AG08396 (cell line): ENCODE results near the gene AK1.

ENCODE experiments used
- DNase-seq: peaks from one replicate; pipeline ENCODE4 v3.0.0; 2012; ENCODE audit warnings: low spot score, mixed read lengths

Gene AK1

DNA sequence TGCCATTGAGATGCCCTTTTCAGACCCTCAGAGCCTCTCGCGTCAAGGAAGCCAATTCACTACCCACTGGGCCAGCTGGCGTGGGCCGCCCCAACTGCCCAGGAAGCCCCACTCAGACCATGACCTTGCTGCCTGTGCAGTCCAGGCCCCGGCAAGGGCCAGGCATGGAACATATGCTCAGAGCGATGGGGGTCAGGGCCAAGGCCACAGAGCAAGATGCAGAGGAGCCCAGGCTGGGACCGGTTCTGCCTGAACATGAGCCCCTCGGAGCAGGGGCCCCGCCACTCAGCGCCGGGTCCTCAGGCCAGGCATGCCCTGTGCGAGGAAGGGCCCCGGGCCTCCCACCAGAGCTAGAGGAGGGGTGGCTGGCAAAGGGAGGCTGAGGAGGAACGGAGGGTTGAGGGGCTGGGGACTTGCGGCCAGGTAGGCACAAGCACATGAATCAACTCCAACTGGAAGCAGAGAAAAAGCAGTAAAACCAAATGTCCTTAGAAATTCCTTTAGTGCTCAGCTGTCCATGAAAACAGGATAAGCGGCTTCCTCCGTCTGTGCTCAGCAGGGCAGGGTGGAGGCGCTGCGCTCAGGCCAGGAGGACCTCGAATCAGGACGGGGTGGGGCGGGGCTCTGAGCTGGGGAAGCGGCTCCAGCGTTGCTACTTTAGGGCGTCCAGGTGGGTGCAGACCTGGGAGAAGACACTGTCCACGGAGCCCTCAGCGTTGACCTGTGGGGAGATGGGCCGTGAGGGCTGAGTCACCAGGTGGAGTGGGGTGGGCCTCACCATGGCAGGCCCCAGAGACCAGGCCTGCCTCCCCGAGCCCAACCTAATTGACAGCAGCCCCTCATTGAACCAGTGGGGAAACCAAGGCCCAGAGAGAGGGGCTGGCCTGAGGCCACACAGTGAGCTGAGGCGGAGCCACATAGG is 9.9 kb downstream of the AK1 start:
- no peak for DNase-seq

DNA sequence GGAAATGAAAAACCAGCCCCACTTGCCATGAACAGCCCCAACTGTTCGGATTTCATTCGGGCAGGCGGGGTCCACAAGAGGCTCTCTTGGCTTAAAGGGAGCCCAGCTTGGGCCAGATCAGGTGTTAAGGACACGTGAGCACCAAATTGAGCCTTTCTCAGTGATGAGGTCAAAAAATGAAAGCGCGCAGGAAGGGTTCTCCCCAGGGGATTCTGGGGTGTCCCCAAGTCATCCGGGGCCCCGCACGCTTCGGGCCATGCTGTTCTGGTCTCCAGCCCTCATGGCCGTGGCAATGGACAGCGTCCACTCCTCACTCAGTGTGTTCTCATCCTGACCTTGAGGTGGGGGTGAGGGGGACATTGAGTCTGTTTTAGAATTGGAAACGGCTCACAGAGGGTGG is 10.9 kb downstream of the AK1 start:
- DNase-seq = no peak

DNA sequence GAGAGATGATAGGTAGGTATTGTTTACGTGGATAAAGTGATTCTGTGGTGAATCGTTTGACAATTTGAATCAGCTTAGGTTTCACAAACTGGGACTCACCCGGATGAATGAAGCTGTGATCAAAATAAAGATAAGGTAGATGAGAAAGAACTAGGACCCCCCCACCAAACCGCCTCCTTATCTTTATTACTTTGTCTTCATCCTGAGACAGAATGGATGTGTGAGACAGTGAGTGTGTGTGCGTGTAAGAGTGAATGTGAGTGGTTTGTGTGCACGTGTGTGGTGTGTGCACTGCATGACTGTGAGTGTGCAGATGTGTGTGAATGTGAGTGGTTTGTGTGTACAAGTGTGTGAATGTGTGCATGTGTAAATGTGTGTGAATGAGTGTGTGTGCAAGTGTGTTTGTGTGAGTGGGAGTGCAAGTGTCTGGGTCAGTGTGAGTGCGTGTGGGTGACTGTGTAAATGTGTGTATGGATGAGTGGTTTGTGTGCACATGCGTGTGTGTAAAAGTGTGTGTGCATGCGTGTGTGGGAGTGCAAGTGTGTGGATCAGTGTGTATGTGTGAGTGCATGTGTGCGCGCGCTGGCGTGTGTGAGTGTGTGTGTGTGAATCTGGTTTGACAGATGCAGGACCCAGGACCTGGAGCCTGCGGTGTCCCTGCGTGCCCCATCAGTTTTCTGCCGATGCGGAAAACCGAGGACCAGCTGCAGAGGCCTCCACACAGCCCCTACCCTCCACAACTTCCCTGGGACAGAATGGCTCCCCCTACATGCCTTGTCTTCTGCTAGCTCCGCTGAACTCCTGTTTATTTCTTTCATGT is 11.6 kb downstream of the AK1 start:
- no peak for DNase-seq

DNA sequence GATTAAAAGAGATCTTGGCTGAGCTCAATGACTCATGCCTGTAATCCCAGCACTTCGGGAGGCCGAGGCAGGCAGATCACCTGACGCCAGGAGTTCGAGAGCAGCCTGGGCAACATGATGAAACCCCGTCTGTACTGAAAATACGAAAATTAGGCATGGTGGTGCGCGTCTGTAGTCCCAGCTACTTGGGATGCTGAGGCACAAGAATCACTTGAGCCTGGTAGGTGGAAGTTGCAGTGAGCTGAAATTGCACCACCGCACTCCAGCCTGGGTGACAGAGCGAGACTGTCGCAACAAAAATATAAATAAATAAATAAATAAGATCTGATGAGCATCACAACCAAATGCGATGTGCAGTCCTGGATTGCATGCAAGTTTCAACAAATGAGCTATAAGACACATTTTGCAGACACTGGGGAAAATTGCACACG is 14.3 kb downstream of the AK1 start:
- DNase-seq = no peak

GRCh38 chr9:127862075-127863011 is 15.1 kb downstream of the AK1 start:
- no peak for DNase-seq

DNA sequence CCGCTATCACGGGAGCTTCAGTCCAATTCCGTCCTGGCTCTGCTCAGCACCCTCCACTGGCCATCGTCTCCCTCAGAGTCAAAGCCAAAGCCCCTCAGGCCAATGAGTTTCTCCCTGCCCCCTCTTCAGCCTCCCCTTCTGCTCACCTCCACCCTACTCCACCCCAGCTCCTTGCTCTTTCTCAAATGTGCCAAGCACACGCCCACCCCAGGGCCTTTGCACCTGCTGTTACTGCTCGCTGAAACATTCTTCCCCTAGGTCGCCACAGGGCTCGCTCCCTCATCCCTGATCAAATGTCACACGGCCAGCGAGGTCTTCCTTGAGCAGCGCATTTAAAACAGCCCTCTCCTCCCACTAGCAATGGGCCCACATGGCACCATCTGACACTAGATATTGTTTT is 16.7 kb downstream of the AK1 start:
- no peak for DNase-seq

GRCh38 chr9:127860260-127860659 is 17.2 kb downstream of the AK1 start:
- no peak for DNase-seq

GRCh38 chr9:127858041-127858512 is 19.4 kb downstream of the AK1 start:
- DNase-seq = no peak

- no peak for DNase-seq
Observed at GRCh38 chr9:127857278-127857677, 20.2 kb downstream of the AK1 start.

DNA sequence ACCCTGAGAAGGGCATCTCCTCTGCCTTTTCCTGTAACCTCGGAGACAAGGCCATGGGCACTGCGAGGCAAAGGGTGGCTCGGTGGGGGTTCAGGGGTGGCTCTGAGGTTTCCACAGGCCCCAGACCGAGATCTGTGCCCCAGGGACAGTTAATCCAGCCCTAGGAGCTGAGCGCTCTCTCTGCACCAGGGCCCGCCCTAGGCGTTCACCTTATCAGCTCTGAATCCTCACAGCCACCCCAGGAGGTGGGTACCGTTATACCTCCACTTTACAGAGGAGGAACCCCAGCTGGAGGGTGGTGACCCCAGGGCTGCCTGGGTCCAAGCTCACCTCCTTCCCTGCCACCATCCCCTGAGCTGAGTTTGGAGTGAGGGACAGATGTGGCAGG is 20.8 kb downstream of the AK1 start:
- no peak for DNase-seq

DNA sequence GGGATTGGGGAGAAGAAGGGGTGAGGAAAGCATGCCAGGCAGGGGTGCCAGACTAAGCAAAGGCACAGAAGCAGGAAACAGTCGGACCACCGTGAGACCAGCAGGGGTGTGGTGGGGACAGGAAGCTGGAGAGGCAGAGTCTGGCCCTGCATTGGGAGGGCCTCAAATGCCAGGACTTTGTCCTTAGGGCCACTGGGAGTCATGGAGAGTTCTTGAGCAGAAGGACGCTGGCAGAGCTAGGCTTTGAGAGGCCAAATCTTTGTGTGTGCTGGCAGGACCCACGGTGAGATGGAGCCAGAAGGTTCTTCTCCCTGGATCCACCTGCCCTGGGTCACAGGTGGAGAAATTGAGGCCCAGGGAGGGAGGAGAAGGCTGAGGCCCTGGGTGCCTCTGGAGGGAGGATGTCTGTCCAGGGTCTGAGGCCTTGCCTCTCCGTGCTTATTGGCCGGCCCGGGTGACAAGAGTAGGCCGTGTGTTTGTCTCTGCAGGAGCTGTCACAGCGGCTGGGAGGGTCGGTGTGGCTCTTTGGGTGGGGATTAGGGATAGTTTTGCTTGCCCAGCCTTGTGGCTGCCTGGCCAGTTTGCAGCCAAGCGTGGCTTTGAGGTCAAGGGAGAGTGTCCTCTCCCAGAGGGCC is 21.3 kb downstream of the AK1 start:
- DNase-seq = no peak

GRCh38 chr9:127855522-127855921 is 22.0 kb downstream of the AK1 start:
- DNase-seq = no peak

- DNase-seq = no peak
Observed at GRCh38 chr9:127854960-127855359, 22.5 kb downstream of the AK1 start.

DNA sequence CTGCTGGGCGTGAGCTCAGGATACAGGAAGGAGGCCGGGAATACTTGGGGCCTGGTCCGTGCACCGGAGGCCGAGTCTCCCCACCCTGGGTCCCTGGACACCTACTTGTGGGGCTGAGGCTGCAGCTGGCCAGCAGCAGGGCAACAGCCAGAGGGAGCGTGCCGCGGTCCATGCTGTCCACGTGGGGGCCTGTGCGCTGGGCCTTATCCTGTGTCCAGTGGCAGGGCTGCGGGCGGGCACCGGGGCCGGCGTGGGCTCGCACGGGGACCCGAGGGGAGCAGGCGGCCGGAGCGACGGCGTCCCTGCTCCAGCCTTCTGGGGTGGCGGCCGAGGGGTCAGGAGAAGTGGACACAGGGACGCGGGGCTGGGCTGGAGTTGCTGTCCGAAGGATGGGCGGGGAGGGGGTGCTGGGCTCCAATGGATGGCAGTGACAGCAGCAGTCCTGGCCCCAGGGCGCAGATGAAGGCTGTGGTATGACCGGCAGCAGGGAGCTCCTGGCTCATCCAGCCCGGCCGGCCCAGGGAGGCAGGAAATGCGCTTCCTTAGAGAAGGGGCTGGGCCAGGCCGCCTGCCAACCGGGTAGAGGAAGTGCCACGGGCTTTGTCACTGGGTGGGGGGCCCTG is 23.2 kb downstream of the AK1 start, which contains the start of gene ENG:
Gene ENG, minus strand, starts transcription at position 475 of the 623 bp plus-strand sequence. Its CDS starts 303 bp downstream, at position 172.
- DNase-seq = peak; percentile 77

- peak; percentile 51 for DNase-seq
Observed at GRCh38 chr9:127853312-127854183, 23.9 kb downstream of the AK1 start.

GRCh38 chr9:127852829-127853228 is 24.6 kb downstream of the AK1 start:
- no peak for DNase-seq

- no peak for DNase-seq
Observed at GRCh38 chr9:127850286-127850830, 27.1 kb downstream of the AK1 start.

GRCh38 chr9:127848756-127849504 is 28.5 kb downstream of the AK1 start:
- DNase-seq = no peak
